Uterus (tissue), 2 donors: ENCODE measurements around the gene SAP25.

Experiments used
- CTCF ChIP-seq, 4 experiments: fragments of 200-600 bp in 2 of 4; fragments of 450-650 bp in 2 of 4; sonication (generic) in 2 of 4; IDR thresholded peaks; one replicate each; pipeline ENCODE4 v1.5.1; 2016 to 2019; ENCODE audit warnings: antibody characterized with exemption in 4 of 4, mild to moderate bottlenecking in 2 of 4, moderate library complexity in 1 of 4
- POLR2A ChIP-seq, 2 donors: fragments of 450-650 bp; IDR thresholded peaks; one replicate each; pipeline ENCODE4 v1.6.1; 2016; ENCODE audit warnings: antibody characterized with exemption in 2 of 2, mild to moderate bottlenecking in 1 of 2, moderate library complexity in 1 of 2

GRCh38 chr7:100540073-100540723, 33.5 kb downstream of the SAP25 start:
- TF ChIP-seq POLR2A (IDR thresholded peaks at IDR 0.05) (no peak), CTCF (IDR thresholded peaks at IDR 0.05) (no peak)
